GM19240 (cell line): ENCODE measurements around the gene SEMA4F.

Experiments
- DNase-seq: peaks from one replicate; pipeline ENCODE4 v3.0.0; 2011; ENCODE audit warnings: low spot score; ENCODE audit not compliant: insufficient read length

SEMA4F gene

DNA sequence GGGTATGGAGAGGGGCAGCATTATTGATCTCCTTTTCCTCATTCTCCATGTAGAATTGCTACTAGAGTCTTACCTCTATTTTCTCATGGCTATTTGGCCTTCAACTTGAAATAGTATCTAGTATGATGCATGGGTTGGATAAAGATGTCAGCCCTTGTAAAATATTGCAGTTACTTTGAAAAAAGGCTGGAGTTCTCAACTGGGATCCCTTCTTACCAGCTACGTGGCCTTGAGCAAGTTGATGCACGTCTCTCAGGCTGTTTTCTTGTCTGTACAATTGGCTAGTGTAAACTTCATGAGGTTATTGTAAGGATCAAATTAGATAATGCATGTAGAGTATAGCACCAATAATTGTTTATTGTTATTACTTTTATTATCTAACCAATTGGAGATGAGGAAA lies 50.2 kb downstream of the SEMA4F start:
- DNase-seq: no peak

DNA sequence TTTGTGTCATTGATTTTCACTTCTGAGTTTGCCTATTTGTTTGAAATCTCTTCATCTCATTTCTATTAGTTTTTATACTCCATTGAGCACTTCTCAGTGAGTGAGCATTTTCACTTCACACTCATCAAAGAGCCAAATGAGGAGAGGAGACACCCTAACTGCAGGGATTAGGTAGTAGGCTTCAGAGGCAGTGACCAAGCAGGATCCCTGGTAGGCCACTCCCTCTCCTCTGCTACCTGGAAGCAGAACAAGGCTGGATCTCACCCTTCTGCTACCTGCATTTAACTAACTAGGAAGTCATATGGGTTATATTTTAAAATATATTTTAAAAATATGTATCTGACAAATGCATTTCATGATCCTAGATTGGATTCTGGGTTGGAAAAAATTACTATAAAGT lies 52.7 kb downstream of the SEMA4F start:
- no peak for DNase-seq

DNA sequence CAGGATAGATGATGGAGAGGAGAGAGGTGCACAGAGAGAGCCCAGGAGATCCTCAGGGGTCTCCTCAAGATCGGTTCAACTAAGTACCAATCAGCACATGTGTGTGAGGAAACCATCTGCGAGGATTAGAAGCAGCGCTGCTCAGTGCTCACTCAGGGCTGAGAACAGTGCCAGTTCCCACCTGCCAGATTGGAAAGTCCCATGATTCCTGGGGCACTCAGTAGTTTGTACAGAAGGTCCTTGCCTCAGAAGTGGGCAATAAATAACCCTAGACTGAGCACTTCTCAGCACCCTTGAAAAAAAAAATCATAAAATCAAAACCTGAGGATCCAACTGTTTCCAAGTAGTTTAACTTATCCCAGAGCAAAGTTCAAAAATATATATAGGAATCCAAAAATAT lies 53.8 kb downstream of the SEMA4F start:
- DNase-seq: no peak

DNA sequence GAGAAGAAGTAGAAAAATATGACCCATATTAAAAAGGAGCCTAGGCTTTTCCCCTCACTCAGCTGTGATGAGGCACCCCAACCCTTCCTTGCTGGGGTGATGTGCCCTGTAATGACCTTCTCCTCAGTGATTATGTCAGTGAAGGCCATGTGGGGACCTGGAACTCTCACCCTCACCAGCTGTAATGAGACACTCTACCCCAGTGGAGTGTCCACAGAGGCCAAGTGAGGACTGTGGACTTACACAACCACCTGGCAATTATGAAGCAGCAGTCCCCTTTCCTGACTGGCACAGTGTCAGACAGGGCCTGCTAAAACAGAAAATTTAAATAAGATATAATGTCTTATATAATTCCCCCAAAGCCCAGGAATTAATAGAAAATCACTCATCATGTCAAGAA lies 54.2 kb downstream of the SEMA4F start:
- no peak for DNase-seq

- DNase-seq: no peak
Measured at GRCh38 chr2:74708883-74709282, 54.8 kb downstream of the SEMA4F start.

DNA sequence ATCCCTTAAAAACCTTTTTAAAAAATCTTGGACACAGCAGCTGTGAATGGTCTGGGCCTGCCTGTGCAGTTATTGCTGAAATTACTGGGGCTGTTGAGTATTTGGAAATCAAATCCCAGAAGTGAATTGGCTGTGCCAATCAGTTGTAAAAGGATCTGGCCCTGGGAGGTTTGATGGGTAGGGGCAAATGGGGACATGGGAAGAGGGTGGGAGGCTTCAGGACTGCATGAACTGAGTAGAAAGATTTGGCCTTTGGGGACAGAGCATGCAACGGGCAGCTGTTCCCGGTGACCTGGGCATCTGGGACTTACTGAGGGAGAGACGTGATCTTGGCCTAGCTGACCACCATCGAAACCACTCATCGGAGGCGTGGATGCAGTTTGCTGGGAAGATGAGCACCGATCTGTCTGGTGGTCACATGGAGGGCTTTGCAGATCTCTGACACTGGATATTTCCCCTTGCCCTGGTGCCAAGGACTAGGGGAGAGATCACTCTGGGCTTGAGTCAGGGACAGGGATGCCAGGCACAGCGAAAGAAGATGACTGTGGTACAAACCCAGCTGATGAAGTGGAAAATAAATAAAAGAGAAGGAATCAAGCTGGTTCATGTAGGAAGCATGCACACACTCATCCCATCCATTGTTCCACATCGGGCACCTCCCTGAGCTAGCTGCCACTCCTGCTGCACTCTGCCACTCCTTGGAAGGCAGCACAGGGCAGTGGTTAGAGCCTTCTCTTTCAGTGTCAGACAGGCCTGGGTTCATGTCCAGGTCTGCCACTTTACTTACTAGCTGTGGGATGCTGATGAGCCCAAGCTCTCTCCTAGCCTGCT lies 58.4 kb downstream of the SEMA4F start:
- no peak for DNase-seq

GRCh38 chr2:74714691-74715080 lies 60.6 kb downstream of the SEMA4F start:
- DNase-seq: no peak

DNA sequence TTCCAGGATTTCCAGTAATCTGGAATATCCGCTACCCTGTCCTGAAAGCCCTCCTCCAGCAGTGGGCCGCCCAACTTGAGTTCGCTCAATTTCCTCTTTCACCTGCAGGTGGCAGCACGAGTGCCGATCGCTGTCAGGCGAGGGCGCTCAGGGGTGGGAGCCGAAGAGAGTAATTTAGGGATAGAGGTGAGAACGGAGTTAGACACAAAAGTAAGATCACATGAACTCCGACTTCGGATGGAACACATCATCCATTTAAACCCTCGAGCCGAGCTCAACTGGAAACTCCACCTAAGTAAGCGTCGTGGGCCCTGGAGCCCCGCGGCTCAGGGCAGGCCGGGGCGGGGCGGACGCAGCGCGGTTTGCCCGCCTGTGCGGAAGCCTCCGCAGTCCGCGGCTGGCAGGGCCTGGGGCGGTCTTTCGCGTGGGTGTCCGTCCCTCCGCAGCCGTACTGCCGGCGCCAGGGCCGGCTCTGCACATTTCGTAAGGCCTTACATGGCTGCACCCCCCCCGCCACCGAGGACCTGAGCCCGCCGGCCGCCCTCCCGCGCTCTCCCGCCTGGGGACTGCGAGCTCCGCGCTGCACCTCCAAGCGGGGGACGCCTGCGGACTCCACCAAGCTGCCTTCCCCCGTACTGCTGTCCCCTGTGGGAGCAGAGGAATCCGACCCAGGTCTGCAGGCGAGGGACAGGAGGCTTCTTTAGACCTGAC lies 61.2 kb downstream of the SEMA4F start:
- peak; percentile 67 for DNase-seq

GRCh38 chr2:74715880-74716279 lies 61.8 kb downstream of the SEMA4F start:
- no peak for DNase-seq

DNA sequence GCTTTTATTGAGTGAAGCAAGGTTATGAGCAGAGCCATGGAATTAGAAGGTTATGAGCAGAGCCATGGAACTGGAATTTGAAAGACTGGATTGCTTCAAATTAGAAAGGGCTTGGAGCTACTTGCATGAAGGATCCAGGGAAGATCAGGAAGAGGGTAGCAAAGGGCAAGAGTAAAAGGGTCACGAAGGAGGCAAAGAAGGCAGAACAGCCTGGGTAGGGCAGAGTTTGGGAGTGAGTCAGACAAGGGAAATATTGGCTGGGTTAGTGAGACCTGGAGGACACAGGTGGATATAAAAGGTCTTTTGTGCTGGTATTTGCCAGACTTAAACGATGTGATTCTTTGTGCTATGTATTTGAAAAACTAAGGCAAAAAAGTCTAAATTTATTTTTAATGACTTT lies 65.0 kb downstream of the SEMA4F start:
- no peak for DNase-seq

GRCh38 chr2:74721316-74721715 lies 67.3 kb downstream of the SEMA4F start:
- no peak for DNase-seq

- no peak for DNase-seq
Measured at GRCh38 chr2:74724496-74724895, 70.4 kb downstream of the SEMA4F start.

- DNase-seq: no peak
Measured at GRCh38 chr2:74725287-74725686, 71.2 kb downstream of the SEMA4F start.

- no peak for DNase-seq
Measured at GRCh38 chr2:74728842-74729241, 74.8 kb downstream of the SEMA4F start.

- no peak for DNase-seq
Measured at GRCh38 chr2:74730530-74730929, 76.5 kb downstream of the SEMA4F start.
